HuH-7.5 (cell line): ENCODE measurements around the gene GRAP.
"Not testable (repeated sequence)": the region's sequence is repeated elsewhere in the genome, so short reads cannot be mapped to it uniquely, and the experiment has no call there.

Experiments used
- DNase-seq: peaks from one replicate; pipeline ENCODE4 v3.0.0; 2011; ENCODE audit warnings: low spot score

The GRAP gene

DNA sequence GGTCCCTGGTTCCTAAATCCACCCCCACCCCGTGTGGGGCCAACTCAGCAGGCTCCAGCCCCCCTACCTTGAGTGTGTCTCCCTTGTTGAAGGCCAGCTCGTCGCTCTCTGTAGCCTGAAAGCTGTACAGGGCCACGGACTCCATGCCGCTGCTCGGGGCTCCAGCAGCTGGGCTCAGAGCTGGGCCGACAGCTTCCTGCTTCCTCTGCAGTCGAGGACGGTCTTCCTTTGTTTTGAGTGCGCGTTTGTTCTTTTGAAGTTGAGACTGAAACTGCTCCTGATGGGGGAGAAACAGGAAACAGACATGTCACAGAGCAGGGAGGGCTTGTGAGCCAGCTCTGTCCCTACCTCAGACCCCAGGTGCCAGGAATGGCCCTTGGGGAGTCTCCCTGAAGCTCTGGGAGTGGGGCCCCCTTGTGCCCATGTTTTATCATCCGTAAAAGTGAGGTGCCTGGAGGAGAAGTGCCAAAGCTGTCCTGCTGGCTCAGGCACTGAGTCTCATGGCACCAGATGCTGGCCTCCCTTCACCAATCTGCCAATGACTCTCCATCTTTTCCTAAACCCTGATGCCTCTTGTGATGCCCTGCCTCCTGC, at the start of gene GRAP:
GRAP (minus strand) TSS at position 176 of the 594 bp plus-strand sequence; CDS start at position 145, 31 bp downstream.
- DNase-seq = not testable (repeated sequence)

DNA sequence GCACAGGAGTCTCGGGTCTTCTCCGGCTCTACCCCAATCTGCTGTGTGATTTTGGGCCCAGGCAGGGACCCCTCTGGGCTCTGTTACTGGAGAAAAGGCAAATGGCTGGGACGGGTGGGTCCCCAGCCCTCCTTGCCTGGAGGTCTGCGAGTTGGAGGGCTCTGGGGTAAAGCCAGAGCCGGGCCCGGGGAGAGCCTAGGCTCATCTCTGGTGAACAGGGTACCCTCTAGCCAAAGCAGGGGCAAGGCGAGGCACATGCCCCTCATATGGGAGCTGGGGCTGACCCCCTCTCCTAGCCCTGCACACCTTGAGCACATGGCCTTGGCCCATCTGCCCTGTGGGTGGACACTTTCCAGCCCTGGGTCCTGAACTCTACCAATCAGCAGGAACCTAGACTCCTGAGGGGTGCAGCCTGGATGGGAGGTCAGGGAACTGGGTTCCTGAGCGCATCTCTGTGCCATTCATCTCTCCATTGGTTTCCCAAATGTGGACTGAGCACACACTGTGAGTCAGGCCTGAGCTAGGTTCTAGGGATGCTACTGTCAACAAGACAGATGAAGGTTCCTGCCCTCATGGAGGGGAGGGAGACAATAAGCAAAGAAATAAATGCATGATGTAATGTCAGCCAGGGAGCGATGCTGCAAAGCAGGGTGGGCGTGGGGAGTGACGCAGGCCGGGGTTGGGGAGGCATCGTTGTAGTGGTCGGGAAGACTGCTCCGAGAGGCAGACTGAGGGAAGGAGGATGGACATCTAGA, 47.1 kb upstream of the GRAP start:
- DNase-seq = not testable (repeated sequence)

DNA sequence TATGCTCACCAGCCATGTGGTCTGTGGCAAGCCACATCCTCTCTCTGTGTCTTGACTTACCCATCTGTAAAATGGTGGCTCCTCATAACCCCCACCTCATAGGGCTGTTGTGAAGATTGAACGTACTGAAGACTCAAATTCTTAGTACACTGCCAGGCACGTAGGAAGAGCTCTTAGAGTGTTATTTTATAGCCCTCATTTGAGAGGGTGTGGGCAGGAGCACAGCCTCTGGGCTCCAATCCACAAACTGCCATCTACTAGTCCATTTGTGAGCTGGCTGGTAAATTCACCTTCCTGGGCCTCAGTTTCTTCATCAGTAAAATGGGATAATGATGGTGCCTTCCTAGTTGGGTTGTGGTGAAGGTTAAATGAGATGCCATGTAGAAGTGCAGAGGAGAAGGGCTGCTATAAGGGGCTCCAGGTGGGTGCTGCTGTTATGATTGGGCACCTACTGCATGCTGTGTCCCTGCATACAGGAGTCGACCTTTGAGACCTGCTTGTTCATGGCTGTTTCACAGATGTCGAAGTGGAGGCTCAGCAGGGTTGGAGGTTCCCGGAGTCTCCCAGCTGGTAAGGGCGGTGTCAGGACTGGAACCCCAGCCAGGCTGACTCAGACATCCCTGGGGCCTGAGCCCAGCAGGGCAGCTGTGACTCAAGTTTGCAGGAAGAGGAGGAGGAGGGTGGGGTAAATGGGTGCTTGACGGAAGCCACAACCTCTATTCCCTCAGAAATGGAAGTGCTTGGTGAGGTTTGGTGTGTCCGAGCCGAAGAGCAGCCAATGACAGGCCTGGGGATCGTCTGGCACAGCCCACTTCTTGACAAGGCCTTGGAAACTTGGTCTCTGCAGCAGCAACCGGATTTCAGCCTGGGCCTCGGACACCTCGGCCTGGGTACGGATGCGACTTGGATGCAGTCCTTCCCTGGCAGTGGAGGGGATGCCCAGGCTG, 46.3 kb upstream of the GRAP start:
- not testable (repeated sequence) for DNase-seq

DNA sequence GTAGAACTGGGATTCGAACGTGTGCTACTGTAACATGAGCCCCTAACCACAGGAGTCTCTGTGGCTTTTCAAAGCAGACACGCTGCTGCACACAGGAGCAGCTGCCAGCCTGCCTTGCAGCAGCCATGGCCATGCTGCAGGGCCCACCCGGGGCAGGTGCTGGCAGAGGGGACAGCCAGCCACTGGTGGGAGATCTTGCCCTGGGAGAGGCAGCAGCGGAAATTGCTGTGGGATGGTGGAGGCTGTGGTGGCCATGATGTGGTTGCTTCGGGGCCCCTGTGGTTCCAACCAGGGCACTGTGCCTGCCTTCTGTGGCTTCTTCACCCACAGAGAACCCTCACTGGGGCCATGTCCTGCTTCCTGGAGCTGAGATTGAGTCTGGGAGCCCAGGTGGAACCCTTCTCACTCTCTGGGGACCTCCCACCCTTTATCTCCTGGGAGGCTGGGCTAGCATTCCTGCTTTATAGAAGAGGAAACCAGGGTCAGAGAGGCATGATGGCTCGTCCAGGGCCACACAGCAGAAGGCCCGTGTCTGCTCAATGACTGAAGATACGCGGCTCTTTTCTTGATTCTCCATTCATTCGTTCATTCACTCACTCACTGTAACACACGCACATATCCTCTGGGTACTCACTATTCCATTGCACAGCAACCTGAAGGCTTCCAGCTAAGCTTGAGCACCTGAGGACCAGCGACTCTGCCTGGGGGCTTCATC, 43.5 kb upstream of the GRAP start:
- DNase-seq = not testable (repeated sequence)

DNA sequence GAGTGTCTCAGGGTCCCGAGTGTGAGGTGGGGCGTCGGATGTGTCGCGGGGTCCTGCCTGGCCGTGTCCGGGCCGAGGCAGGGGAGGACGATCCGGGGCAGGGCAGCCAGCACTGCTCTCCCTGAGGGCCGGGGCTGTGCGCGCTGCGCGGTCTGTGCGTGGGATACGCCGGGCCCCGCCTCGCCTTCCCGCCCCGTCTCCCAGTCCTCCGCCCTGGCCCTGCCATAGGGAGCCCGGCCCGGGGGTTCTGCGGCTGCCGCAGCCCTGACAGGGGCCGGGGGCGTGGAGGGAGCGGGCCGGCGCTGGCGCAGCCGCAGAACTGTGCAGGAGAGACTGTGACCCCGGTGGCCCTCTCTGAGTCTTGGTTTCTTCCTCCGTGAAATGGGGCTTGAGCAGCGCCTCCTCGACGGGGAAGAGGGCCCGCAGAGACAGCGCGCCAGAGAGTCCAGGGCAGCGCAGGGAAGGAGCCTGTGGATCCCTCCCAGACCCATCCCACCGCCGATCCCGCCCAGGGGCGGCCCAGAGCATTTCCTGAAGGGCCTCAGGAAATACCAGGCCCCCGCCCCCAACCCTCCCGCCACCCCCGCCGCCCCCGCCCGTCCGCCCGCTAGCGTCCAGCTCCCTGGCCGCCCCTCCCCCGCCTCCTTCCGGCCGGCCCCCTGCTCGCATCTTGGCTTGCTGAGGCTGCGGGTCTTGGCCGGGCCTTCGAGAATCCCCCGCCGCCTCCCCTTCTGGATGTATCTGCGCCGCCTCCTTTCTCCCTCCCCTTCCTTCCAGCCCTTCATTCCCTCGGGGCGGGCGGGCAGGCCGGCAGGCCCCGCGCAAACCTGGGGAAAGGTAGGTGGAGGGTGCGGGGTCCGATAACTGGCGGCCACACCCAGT, 42.3 kb upstream of the GRAP start:
- not testable (repeated sequence) for DNase-seq

DNA sequence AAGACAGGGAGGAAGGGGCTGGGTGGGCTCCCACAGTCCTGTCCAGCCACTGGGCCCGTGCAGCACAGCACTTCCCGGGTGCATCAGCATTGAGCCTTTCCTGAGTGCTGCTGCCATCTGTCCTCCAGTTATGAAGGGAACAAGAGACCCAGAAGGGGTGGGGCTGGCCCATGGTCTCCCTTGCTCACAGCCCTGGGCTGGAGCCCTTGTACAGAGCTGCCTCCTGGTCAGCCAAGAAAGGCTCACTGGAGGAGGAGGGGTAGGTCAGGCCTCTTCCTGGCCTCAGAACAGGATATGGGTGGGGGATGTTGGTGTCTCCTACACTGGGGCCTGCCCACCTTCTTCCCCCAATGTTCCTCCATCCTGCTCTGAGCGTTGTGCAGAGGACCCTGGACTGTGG, 30.6 kb upstream of the GRAP start:
- not testable (repeated sequence) for DNase-seq

DNA sequence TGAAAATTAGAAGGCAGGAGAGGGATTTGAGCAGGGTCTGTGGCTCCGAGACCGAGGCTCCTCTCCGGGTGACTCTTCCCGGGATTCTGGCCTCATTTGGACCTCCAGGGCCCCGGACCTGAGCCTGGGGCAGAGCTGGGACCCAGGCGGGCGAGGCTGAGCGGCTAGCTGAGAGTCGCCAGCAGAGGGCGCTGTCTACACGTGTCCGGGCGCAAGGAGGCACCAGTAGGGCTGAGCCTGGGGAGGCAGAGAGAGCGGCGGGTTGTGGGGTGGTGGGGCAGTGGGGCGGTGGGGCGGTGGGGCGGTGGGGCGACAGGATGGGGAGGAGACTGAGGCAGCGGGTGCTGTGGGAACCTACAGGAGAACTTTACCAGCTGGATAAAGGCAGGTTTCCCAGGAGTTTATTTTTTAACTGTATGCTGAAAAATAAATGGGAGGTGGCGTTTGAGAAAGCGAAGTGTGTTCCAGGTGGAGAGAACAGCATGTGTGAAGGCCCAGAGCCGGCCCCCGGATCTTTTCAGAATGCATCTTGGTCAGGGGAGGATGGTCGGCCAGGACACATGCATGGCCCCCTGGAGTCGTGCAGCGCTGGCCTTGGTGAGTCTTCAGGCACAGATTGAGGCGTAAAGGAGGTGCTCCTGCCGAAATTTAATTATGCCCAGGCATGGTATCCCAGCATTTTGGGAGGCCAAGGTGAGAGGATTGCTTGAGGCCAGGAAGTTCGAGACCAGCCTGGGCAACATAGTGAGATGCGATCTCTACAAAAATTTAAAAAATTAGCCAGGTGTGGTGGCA, 29.8 kb upstream of the GRAP start:
- DNase-seq = not testable (repeated sequence)

DNA sequence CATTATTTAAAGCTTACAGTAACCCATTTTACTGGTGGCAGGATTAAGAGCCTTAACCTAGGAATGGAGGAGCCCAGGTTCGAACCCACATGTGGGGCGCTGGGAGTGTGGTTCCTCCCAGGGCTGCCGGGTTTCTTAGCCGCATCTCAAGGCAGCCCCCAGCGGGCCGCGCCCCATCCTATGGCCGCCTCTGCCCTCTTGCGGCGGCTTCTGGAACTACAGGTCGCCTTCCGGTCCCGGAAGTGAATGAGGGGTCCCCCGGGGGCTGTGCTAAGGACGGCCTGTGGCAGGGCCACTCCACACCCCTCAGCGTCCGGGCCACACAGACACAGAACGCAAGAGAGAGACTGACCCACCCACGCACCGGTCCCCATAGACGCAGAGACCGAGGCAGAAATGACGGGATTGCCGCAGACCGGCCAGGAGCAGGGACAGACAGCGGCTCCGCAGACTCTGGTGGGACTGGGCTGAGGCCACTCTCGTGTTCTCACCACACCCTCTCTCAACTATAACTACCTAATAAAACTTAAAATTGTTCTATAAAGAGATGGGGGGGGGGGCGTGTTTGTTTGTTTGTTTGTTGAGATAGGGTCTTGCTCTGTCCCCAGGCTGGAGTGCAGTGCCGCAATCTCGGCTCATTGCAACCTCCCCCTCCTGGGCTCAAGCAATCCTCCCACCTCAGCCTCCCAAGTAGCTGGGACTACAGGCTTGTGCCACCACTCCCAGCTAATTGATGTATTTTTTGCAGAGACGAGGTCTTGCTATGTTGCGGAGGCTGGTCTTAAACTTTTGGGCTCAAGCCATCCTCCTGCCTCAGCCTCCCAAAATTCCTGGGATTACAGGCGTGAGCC, 23.8 kb upstream of the GRAP start:
- not testable (repeated sequence) for DNase-seq

DNA sequence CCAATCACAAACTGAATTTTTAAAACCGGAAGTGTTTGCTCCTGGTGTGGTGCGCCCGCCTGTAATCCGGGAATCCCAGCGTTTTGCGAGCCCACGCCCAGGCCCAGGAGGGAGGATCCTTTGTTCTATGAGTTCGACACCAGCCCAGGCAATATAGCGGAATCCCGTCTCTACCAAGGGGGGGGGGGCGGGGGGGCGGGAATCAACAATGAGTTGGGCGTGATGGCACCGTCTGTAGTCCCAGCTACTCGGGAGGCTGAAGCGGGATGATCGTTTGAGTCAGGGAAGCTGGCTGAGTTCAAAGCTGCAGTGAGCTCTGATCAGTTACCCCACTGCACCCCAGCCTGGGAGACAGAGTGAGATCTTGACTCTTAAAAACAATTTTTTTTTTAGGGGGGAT, 17.6 kb upstream of the GRAP start:
- not testable (repeated sequence) for DNase-seq

DNA sequence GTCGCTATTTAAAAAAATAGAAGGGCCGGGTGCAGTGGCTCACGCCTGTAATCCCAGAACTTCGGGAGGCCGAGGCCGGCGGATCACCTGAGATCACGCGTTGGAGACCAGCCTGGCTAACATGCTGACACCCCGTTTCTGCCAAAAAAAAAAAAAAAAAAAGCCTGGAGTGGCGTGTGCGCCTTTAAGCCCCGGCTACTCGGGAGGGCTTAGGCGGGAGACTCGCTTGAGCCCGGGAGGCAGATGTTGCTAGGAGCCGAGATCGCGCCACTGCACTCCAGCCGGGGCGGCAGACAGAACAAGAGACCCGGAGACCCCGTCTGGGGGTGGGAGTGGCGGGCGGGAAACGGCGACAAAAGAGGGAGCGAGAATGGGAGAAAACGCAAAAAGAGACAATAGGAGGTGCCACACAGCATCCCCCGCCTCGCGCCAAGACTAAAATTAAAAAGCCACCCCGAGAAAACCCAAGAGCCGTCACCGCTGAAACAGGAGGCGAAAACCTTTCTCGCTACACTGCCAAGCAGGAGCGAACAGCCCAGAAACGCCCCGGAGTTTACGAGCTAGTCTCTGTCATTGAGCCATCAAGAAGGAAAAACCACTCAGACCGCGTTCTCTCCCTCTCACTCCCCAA, 16.7 kb upstream of the GRAP start:
- not testable (repeated sequence) for DNase-seq

DNA sequence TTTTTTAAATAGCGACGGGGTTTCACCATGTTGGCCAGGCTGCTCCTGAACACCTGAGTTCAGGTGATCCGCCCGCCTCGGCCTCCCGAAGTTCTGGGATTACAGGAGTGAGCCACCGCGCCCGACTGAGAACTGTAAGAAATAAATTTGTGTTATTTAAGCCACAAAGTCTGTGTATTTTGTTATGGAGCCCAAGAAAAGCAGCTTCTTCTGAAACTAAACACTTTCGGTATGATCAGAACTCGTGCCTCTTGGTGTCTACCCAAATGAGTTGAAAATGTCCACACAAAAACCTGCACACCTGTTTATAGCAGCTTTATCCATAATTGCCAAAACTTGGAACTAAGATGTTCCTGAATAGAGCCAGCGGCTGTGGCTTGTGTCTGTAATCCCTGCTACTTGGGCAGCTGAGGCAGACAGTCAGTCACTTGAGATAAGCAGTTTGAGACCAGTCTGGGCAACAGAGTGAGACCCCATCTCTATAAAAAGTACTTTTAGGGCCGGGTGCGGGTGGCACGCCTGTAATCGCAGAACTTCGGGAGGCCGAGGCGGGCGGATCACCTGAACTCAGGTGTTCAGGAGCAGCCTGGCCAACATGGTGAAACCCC, 16.1 kb upstream of the GRAP start:
- not testable (repeated sequence) for DNase-seq

DNA sequence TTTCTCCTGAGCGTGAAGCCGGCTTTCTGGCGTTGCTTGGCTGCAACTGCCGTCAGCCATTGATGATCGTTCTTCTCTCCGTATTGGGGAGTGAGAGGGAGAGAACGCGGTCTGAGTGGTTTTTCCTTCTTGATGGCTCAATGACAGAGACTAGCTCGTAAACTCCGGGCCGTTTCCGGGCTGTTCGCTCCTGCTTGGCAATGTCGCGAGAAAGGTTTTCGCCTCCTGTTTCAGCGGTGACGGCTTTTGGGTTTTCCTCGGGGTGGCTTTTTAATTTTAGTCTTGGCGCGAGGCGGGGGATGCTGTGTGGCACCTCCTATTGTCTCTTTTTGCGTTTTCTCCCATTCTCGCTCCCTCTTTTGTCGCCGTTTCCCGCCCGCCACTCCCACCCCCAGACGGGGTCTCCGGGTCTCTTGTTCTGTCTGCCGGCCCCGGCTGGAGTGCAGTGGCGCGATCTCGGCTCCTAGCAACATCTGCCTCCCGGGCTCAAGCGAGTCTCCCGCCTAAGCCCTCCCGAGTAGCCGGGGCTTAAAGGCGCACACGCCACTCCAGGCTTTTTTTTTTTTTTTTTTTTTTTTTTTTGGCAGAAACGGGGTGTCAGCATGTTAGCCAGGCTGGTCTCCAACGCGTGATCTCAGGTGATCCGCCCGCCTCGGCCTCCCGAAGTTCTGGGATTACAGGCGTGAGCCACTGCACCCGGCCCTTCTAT, 15.4 kb upstream of the GRAP start:
- DNase-seq = not testable (repeated sequence)

DNA sequence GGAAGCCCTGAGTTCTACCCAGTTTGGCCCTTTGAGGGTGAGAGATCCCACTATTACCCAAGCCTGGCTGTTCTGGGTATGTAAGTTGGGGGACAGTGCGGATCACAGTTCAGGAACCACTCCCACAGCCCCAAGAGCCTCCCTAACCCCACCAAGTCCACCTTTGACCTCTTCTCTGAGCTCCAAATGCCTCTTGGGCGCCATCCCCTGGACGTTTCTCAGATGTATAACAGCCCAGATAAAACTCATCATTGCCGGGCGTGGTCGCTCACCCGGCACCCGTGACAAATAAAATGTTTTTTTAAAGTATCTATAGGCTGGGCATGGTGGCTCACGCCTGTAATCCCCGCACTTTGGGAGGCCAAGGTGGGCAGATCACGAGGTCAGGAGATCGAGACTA, 8.7 kb upstream of the GRAP start:
- DNase-seq = not testable (repeated sequence)

DNA sequence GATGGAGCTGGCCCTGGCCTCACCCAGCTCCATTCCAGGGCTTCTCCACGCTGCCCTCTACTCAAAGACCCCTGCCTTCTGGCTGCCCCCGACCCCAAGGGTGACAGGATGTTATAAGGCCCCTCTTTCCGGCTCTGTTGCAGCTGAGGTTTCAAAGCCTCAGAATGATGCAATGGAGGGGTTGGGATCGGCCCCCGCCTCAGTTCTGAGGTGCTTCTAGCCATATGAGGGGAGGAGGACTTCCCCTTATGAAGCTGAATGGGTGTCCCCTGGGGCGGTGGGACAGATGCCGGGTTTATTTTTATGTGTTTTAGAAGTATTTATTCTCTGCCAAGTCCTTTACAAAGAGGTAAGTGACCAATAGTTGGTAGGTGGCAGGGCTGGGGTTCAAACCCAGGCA, 2.1 kb upstream of the GRAP start:
- DNase-seq = not testable (repeated sequence)

DNA sequence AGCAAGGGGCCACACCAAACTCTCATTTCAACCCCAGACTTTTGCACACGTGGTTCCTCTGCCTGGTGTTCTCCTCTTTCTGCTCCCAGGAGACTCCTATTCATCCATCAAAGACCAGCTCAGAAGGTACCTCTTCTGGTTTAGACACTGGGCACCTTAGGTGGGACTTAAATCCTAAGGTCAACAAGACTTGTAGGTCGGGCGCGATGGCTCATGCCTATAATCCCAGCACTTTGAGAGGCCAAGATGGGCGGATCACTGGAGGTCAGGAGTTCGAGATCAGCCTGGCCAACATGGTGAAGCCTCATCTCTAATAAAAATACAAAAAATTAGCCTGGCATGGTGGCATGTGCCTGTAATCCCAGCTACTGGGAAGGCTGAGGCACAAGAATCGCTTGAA, 753 bp upstream of the GRAP start:
- DNase-seq = not testable (repeated sequence)

DNA sequence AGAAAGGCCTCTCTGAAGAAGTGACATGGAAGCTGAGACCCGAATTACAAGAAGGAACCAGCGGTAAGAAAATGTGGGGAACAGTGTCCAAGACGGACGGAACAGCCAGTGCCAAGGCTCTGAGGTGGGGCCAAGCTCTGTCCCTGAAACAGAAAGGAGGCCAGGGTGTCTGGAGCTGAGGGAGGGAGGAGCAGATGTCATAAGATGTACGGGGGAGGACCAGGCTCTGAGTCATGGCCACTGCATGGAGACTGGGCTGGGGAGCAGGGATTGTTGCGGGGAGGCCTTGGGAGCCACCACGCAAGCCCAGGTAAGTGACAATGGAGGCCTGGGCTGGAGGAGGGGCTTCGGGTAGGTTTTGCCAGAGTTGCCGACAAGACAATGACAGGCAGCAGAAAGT, 2.1 kb downstream of the GRAP start:
- not testable (repeated sequence) for DNase-seq

DNA sequence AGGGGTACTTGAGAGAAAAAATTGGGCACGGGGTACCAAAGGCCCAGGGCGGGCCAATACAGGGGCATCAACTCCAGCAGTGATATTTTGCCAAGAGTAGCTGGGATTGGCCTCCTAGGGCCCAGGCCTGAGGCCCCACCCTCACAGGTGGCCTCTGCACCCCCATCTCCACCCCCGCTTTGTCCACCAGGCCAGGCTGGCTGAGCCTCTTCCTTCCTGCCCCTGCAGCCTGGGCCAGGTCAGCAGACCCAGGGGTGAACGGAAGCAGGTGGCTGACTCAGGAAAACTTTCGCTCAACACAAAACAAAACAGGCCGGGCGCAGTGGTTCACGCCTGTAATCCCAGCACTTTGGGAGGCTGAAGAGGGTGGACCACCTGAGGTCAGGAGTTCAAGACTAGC, 3.7 kb downstream of the GRAP start:
- not testable (repeated sequence) for DNase-seq
